HG03103 (cell line): ENCODE results near the gene C11orf16.
"Not testable (repeated sequence)": the region's sequence is repeated elsewhere in the genome, so short reads cannot be mapped to it uniquely, and the experiment has no call there.

Experiments
- ATAC-seq: cut with Tn5 transposase; IDR thresholded peaks from one replicate; pipeline ENCODE4 v1.9.1; 2021; ENCODE audit warnings: low read depth; ENCODE audit not compliant: unreplicated experiment

The C11orf16 gene

DNA sequence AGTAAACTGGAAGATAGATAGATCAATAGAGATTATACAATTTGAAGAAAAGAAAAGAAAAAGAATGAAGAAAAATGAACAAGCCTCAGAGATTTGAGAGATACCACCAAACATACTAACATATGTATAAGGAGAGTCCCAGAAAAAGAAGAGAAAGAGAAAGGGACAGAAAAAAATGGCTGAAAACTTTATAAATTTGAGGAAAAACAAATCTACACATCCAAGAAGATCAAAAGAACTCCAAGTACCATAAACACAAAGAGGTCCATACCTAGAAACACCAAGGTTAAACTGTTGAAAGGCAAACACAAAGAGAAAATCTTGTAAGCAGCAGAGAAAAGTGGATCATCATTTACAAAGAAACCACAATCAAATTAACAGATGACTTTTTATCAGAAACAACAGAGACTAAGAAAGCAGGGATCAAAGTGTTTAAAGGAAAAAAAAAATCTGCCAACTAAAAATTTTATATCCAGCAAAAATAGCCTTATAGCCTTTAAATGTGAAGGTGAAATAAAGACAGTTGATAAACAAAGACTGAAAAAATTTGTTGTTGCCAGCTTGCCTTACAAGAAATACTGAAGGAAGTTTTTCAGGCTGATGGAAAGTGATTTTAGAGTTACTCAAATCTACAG, 33.5 kb downstream of the C11orf16 start:
- ATAC-seq: no peak

DNA sequence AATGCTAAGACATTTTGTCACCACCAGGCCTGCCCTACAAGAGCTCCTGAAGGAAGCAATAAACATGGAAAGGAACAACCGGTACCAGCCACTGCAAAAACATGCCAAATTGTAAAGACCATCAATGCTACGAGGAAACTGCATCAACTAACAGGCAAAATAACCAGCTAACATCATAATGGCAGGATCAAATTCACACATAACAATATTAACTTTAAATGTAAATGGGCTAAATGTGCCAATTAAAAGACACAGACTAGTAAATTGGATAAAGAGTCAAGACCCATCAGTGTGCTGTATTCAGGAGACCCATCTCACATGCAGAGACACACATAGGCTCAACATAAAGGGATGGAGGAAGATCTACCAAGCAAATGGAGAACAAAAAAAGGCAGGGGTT, 41.6 kb downstream of the C11orf16 start:
- ATAC-seq: not testable (repeated sequence)

DNA sequence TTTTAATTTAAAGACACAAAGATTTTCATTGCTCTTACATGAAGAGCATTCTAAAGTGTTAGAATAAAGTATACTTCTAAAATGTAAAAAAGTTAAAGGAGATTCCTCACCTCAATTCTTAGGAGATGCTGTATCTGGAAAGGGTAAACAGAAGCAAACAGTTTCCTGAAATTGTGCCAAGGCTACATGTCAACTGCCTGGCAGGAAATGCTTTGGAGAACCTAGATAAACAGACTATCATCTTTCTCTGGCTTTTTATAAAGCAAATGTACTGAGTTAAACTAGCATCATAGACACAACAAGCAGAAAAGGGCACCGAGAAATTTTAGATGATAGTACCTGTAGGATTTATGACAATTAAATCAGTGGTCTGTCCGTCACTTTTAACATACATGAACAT, 46.4 kb downstream of the C11orf16 start:
- no peak for ATAC-seq

DNA sequence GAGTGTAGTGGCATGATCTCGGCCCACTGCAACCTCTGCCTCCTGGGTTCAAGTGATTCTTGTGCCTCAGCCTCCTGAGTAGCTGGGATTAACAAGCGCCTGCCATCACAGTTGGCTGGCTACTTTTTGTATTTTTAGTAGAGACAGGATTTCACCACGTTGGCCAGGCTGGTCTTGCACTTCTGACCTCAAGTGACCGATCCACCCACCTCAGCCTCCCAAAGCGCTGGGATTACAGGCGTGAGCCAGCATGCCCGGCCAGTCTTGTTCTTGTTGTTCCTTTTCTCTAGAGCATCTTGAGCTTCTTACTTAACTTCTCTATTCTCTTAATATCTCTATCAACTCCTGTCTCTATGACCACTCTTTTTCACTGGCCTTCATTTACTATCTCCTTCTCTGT, 51.2 kb downstream of the C11orf16 start:
- ATAC-seq: not testable (repeated sequence)

DNA sequence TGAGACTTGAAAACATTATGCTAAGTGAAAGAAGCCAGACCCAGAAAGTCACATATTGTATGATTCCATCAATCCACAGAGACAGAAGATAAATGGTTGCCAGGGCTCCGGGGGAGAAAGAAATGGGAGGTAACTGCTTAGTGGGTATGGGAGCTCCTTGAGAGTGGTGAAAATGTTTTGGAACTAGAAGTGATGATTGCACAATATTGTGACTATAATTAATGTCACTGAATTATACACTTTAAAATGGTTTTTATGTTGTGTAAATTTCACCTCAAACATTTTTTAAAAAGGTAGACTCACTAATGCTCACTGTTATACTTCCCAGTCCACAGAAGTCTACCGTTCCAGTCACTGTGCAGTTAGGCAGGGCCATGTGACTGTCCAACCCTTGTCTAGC, 54.0 kb downstream of the C11orf16 start:
- no peak for ATAC-seq

DNA sequence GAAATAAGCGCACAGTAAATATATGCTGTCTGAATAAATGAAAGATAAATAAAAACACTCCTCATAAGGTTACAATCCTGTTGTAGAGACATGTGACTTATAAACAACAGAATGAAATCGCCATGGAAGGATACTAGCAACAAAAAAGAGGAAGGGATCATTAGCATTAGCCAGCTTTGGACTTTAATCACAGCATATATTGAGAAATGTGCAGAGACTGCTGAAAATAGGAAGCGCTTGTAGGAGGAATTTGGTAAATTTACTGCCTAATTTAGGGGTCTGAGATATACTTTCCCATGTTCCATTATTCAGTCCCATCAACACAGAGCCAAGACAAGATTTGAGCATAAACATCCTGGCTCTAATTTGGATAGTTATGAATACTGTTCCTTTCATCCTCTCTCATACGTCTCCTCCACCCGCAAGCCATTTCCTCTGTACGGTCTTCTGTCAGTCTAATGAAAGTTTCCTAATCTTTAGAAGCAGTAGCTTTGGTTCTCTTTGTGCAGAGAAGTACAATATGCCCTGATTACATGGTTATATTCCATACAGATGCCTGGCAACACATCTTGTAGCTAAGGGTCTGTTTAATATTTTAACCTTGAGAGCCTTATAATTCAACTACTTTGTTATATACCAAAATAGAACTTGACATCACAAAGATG, 58.9 kb downstream of the C11orf16 start:
- ATAC-seq: no peak

DNA sequence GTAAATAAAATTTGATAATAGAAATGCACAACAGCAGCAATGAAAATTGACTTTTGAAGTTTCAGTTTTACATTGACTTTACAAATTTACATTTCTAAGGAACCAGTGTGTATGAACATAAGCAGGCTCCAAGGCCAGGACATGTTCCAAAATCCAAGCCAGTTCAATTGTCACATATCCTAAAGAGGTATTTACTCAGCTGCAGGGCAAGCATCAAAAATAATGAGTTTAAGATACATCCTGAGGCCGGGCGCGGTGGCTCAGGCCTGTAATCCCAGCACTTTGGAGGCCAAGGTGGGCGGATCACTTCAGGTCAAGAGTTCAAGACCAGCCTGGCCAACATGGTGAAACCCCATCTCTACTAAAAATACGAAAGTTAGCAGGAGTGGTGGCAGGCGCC, 60.8 kb downstream of the C11orf16 start:
- no peak for ATAC-seq

DNA sequence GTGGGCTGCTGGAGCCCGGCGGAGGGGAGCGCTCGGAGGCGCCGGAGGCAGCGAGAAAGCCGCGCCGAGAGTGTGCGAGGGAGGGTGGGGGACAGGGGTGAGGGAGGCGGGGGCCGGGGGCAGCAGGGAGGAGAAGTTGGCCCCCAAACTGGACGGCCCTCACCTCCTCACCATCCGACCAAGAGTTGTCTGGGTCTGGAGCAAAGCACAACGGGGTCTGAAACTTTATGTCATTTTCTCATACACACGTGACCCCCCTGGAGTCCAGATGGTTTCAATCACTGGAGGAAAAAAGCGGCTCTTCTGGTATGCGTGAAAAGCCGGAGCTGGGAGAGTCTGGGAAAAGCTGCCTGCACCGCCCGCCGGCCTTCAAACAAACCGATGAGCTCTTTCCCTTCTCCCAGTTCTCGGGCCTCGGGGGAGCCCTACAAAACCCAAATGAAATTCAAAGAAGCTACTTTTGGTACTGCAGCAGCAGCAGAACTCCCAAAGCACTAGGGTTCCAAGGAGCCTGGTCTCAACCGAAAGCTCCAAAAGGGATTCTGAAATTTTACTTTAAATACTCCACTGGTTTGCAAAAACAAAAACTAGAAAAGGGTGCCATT, 61.5 kb downstream of the C11orf16 start:
- no peak for ATAC-seq

DNA sequence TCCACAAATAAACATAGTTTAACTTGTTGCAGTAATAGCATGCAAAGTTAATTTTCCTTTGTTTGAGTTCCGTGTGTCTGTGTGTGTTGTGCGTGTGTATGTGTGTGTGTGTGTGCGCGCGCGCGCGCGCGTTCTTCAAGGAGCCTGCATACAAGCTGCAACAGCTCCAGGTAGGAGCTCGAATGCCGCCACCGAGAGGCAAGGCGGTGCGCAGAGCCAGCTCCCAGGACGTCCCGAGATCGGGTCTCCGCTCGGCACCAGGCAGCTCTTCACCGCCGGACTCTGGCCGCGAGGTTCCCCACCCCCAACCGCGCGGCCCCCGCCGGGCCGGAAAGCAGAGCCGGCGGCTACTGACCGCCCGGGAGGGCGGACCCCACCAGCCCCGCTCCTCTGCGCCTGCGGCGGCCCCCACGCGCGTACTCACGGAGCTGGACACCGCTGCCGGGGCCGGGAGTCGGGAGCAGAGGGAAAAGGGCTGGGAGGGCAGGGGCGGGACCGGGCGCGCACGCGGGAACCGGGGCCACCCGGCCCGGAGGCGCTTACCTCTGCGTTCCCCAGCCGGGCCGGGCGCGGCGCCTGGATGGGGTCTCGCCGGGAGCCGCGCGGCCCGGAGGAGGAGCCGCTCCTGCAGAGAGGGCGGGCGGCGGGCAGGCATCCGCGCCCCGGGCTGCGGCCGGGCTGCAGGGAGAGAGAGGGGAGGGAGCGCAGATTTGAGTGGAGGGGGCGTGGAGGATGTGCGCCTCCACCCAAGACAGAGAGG, 62.2 kb downstream of the C11orf16 start:
- ATAC-seq: no peak
